Amniotic epithelial cell (primary cell): ENCODE data around the gene ARSB.
A peak's percentile ranks its signal among the peaks of the same experiment; 100 is the strongest.
"Not testable (repeated sequence)": the region's sequence is repeated elsewhere in the genome, so short reads cannot be mapped to it uniquely, and the experiment has no call there.

ENCODE experiments used
- DNase-seq: peaks from one replicate; pipeline ENCODE4 v3.0.0-alpha.2; 2010; ENCODE audit warnings: low read depth

The ARSB gene

DNA sequence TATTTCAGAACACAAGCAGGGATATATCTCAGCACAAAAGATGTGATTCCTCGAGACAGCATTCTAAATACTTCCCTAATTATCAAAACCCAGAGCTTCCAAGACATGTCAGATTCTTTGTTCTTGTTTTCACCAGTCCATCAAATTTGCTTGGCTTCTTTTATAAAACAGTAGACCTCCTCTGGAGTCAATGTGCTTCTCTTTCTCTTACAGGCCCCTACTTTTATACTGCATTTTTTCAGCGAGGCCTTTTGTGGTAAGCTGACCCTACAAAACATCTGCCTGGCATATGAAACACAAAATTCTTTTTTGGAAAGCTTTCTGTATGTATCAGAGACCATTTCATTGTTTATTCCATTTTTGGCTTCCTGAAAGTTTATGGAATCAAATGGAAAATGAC lies 81.8 kb downstream of the ARSB start:
- DNase-seq, result no peak

DNA sequence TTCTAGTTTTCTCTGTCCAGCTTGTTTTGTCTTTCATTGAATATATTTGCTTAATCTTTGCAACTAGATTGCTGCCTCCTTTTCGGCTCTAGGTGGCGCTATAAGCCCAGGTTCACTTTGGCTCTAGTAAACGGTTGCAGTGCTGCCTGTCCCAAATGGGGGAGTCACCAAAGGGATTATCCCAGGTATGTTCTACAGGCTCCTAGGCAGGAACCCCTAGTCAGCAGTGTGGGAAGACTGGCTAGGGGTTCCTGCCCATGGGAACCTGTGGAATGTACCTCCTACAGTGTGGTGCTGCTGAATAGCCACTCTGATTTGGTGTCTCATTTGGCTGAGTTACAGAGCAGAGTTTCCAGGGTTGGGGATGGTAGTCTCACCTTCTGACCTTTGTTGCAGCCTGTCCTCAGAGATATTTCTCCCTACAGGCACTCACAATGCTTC lies 85.2 kb downstream of the ARSB start:
- DNase-seq, result peak; percentile 71

DNA sequence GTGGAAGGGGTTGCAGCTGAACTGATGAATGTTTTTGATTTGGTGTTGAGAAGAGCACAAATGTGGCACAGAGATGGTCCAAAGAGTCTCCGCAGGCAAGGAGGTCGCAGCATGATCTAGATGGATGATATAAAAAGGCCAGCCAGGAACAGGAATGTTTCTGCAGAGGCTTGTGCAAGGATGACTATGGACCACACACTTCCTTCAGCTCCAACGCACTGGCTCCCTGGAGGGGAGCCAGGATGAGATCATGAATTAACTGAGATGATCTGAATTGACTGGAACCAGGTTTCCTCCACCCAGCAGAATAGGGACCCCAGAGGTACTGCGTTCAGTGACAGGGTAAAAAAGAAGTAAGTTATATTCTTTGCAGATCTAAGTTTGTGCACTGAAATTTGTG lies 89.0 kb downstream of the ARSB start:
- peak; percentile 88 for DNase-seq

DNA sequence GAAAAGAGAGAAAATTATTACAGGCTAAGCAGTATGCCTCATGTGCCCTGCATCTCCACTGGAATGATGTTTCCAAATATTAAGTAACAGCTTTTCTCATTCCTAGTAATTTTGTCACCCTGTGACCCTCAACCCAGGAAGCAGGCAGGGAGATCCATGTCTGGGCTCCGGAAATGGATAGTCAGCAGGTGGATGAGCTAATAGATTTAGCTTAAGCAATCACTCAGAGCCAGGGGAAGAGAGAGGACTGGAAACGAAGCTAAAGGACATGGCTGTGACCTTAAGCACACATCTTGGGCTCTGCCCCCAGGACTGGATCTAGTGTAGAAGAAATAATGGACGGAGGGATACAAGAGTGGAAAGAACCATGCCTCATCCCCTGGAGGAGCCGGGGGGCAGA lies 89.5 kb downstream of the ARSB start:
- peak; percentile 21 for DNase-seq

DNA sequence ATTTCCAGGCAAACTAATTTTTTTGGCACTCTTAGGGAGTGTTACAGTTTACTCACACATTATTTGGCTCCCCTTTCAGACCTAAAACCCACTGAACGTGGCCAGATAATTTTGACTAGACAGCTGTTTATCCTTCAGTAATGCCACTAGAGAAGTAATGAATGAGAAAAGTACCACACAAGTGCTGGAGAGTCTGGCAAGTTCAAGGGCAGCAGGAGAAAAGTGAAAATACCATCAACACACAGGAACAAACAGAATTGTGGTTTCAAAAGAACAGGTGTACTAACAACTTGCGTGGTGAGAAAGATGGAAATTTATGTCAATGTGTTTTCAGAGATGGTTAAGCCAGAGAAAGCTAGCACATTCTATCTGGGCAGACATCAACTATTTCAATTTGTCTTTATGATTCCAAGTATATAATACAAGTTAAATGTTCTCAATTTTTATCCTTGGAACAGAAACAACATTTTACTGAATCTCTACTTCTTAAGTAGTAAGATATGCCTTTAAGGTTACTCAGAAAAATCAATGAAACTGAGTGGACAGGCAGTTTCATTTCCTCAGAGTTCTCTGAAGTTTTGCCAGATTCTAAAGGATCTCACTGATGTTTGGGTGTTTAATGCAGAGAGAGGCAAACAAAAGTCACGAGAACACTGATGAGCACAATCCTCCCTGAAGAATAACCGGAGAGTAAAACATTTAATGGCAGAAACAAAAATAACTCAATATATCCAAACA lies 91.0 kb downstream of the ARSB start:
- DNase-seq, result no peak

DNA sequence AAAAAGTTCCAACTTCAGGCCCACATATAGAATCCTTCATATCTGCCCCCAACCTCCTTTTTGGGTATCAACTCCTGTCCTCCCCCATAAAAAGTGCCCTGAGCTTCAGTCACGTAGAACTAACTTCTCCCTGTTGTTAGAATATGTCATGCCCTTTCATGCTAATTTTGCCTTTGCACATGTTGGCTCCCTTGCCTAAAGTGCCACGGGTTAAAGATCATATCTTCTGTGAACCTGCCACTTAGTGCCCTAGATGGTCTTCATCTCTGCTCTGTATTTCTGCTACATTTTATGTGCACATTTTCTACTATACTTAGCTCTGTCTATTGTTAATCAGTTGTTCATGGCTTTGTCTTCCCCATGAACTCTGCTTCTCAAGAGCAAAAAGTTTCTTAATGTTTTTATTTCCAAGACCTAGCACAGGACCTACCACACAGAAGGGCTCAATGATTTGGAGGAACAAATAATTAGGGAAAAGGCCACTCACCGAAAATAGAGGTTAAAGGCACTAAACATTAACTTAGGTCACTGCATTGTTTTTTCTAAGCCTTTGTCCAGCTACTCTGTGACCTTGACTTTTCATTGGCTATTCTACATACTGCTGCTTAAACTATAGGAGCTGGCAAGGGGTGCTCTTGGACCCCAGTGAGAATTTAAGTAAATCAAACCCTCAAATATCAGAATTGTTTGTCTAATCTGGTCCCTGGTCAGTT lies 94.3 kb downstream of the ARSB start:
- no peak for DNase-seq

DNA sequence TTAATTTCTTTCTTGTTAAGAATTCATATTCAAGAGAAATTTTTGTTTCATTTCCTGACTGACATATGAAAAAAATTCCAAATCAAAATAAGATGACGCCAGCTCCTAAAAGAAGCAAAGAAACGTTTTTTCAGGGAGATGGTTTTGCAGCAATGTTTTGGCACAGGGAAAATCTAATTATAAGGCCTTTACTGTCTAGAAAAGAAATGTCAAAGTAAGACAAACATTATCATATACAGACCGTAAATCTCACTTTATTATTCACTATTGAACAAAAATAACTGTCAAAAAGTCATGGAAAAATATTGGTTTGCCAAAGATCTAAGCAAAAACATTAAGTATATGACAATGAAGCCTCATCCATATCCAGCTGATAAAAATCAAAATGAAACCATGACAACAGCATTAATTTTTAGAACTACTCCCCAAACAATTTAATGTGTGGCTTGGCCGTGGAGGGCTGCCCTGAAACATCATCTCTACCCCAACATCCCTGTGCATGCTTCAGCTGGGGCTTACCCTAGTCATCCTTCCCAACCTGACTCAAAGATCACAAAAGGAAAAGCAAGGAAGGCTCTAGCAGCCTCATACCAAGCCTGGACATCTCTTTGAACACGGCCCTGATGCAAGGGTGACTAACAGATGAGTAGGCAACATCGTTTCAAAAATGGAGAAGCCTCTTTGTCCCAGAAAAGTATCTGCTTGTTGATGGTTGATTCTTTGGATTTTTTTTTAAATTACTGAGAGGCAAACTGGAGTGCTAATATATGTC lies 95.6 kb downstream of the ARSB start:
- peak; percentile 36 for DNase-seq

DNA sequence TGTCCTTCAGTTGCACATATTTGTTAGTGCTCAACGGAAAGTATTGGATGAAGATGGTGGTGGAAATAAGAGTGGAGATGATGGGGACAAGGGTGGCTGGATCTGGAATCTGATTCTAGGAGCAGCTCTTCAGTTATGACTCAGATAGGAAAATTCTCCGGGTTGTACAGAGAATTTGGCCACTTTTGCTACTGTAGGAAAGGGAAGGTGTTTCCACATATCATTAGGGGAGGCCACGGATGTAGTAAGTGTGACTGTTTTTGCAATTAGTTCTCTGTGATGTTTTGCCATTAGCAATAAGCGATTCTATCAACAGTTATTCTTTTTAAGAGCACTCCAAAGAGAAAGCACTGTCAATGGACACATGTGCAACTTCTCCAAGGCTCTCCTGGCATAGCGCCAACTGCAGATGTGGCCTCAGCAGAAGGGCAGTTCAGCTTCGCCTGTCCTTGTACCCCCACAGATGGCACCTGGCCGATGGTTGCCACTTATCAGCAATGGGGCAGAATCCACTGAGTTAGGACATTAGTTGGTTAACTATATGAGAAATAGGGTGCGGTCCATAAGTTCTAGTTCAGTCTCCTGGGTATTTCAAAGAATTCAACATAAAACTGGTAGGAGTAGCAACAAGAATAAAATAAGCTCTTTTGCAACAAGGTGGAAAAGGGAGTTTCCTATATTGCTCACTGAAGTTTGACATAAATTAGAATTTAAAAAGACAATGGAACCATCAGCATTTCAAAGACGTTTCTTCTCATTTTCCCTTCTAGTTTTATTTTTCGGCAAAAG lies 96.3 kb downstream of the ARSB start:
- DNase-seq, result no peak

DNA sequence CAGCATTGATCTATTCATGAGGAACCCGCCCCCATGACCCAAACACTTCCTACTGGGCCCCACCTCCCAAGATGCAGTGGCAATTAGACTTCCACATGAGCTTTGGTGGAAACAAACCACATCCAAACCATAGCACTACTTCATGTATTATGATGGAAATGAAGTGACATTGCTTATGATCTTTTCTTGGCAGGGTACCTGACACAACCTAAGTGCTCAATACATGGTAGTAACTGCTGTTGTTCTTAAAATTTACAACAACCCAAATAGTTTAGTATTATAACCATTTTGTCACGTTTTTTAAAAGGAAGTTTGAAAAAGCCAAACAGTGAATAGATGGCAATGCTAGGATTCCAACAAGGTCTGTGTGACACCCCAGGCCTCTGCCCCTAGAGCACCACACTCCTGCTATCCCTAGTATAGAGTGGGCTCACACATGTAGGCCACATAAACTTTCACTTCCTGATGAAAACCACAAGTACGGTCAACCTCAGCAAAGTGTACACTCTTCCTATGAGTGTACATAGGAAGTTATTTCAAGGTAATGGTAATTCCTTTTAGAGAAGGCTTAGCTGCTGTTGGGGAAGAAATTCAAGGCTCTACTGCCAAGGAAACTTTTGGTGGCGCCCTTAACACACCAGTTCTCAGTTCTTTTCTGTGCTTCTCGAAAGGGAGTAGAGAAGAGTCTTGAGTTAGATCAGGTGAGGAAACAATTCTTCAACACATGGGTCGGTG lies 97.6 kb downstream of the ARSB start:
- no peak for DNase-seq

DNA sequence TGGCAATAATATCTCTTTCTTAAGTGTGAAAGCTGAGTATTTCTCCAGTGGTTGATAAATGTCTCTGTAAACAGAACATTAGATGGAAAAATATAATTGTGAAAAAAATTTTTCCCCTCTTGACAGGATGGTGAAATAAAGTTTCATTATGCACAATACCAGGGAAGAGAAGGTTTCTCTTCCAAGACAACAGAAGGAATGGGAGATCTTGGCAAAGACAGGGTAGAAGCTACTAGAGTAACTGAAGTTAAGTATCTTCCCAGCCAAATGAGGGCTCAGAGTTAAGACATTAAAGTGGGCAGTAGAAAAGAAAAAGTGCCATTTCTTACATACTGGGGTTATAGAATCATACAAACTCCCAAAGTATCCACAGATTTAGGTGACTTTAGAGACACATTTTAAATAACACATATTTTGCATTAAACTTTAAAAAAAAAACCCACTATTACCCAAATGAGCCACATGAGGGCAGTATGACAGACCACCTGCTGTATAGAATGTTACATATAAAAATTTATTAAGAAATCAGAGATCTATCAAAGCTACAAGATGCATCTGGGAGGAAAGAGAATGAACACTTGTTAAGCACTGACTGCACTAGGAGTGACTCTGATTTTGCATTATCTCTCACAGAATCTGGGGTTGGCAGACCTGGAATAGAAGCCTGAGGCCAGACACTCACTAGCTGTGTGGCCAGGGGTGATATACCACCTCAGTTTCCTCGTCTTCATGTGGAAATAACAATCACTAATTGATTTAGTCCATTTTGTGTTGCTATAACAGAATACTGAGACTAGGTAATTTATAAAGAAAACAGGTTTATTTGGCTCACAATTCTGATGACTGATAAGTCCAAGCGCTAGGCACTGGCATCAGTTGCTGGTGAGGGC lies 98.5 kb downstream of the ARSB start:
- DNase-seq, result no peak

DNA sequence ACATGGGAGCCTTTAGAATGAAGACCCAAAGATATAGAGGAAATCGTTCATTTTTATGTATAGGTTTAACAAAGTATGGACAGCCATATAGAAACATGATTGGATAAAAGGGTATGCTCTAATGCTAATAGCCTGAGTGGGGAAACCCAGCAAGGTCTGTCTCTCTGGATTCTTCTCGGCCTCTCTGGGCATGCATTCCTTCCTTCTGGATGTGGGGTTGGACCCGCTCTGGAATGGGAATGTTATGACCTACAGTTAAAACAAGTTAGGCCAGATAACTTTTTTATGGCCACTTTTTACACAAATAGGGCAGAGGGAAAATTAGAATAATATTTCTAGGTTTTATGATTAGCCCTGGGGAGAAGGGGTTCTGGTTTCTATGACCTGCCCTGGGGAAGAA lies 103.2 kb downstream of the ARSB start:
- no peak for DNase-seq

DNA sequence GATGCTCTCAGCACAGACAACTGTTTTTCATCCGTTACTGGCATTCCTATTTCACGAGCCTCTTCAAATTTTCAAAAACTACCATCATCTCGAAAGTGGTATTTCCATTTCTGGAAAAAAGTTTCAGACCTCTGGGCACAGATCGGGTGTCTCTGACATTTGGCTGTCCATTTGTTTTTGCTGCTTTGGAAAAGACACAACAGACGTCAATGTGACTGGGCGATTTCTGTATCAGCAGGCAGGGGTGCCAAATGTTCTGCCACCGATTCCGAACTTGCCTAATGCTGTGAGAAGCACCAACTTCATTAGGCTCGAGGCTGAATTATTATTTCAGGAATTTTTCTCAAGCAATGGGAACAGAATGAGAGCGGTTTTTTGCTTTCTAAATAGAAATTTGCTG lies 105.6 kb downstream of the ARSB start:
- DNase-seq, result no peak

DNA sequence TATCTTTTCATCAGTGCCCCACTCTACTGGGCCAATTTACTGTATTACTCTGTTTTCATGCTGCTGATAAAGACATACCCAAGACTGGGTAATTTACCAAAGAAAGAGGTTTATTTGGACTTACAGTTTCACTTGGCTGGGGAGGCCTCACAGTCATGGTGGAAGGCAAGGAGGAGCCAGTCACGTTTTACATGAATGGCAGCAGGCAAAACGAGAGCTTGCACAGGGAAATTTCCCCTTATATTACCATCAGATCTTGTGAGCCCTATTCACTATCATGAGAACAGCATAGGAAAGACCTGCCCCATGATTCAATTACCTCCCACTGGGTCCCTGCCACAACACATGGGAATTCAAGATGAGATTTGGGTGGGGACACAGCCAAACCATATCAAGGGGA lies 119.0 kb downstream of the ARSB start:
- DNase-seq, result not testable (repeated sequence)

DNA sequence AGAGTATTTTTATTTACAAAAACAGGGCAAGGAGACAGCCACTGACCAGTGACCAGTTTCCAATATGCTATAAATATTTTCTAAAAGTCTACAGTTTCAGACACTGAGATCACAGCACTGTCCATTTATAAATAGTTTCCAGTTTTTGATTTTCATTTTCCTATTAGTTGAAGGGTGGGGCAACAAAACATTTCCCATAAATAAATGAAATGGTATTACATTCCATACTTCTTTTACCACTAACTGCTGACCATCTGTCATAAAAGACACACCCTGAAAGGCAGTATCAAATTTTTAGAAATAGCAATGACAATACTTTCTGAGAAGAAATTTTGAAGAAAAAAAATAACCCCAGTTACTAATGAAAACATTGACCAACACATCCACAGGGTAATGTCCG lies 126.7 kb downstream of the ARSB start:
- no peak for DNase-seq

DNA sequence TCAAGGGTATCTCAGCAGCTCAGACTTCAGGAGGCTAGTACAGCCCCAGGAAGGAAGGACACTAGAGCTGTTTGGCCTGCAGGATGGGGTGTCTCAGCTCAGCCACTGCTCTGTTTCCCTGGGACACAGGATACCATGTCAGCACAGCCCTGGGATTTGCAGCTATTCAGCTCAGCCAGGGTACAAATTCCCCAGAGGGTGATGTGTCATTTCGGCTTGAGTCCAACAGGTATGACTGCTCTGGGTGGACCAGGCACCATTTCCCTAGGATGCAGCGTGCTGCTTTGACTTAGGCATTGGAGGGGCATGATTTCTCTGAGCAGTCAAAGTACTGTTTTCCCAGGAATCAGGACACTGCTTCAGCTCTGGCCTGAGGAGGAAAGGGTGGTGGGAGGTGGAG lies 130.1 kb downstream of the ARSB start:
- DNase-seq, result no peak

DNA sequence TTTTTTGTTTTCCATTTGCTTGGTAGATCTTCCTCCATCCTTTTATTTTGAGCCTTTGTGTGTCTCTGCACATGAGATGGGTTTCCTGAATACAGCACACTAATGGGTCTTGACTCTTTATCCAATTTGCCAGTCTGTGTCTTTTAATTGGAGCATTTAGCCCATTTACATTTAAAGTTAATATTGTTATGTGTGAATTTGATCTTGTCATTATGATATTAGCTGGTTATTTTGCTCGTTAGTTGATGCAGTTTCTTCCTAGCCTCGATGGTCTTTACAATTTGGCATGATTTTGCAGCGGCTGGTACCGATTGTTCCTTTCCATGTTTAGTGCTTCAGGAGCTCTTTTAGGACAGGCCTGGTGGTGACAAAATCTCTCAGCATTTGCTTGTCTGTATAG lies 133.2 kb downstream of the ARSB start:
- not testable (repeated sequence) for DNase-seq

DNA sequence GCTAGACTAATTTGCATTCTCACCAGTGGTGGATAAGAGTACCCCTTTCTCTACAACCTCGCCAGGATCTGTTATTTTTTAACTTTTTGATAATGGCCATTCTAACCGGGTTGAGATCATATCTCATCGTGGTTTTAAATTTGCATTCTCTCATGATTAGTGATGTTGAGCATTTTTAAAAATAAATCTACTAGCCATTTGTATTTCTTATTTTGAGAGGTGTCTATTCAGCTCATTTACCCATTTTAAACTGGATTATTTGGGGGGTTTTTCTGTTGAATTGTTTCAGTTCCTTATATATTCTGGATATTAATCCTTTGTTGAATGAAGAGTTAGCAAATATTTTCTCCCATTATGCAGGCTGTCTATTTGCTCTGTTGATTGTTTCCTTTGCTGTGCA lies 139.6 kb downstream of the ARSB start:
- DNase-seq, result no peak

DNA sequence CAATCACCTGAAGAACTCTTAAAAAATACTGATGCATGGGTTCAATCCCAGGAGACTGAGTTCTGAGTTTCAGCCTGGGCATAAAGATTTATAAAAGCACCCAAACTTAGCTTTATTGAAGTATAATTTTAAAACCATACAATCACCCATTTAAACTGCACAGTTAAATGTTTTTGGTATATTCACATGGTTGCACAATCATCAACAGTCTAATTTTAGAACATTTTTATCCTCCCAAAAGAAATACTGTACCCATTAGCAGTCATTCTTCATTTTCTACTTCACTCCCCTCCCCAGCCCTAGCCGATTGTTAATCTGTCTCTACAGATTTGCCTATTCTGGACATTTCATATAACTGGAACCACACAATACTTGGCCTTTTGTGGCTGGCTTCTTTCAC lies 141.7 kb downstream of the ARSB start:
- no peak for DNase-seq

DNA sequence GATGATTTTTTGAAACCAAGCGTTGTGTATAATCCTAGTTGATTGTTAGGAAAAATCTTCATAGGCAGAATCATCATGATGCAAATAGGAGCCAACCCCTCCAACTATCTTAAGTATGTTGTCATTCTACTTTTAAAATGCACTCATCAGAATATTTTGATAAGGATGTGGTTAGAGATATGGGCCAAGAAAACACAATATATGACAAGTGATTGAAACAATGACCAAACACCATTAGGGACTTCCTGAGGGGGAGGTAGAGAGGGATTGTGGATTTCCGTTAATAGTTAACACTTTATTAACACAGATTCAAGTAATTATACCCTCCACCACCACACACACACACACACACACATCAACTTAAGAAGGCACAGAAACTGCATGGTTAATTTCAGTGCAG lies 143.3 kb downstream of the ARSB start:
- peak; percentile 72 for DNase-seq

DNA sequence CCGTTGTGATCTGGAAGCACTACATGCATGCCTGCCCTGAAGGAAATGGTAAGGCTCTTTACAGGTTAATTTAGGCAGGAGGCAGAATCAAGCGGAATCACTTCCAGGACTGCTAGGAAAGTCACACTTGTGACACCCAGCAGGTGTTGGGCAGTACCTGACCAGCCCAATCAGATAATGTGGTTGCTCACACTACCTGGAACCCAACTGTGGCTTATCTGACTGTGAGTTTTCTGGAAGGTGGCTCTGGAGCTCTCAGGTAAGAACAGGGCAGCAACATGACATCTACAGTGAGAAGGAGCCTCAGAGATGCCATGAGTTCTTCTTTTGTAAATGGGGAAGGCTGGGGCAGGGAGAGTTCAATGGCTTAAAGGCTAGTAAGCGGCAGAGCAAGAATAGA lies 146.4 kb downstream of the ARSB start:
- no peak for DNase-seq

DNA sequence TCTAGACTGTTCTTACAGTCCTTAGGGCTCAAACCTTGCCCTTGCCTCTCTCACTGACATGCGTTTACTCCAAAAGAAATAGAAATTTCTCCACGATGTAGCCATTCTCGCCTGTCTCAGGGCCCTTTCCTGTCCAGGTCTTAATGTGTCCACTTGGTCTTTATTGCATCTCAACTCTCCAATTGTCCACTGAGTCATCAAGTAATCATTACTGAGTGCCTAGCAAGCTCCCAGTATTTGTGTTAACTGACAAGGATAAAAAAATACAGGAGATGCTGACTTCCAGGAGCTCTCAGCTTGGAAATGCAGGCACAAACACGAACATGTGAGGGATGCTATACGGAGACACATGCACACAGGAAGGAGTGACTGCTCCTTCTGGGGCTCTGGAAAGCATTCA lies 147.3 kb downstream of the ARSB start:
- no peak for DNase-seq
